HepG2 (cell line): ENCODE data around the gene ADCY7. TPM values are rescaled to one million over a fixed set of nuclear protein-coding genes. Genes with fewer than 3 reads are reported as not detected.

Experiments used
- BCL6 ChIP-seq: IDR thresholded peaks from 2 replicates; pipeline ENCODE4 v1.6.1; 2016; ENCODE audit warnings: missing genetic modification reagents, missing compliant biosample characterization
- CBX2 ChIP-seq, 2 experiments: fragments of 200-600 bp in 1 of 2; sonication (generic); formaldehyde crosslinking in 1 of 2; IDR thresholded peaks; 2 replicates each; pipeline versions ENCODE4 v1.7.0 to v1.8.1; 2018 to 2022; ENCODE audit warnings: low read depth in 2 of 2, low read length in 1 of 2, mild to moderate bottlenecking in 1 of 2, missing genetic modification reagents in 1 of 2
- CTCF ChIP-seq: sonication (generic); formaldehyde crosslinking; IDR thresholded peaks from 2 replicates; pipeline ENCODE4 v1.5.0; 2020; ENCODE audit warnings: mild to moderate bottlenecking, missing genetic modification reagents, moderate library complexity
- HNF4G ChIP-seq, 2 experiments: sonication (generic) in 1 of 2; formaldehyde crosslinking in 1 of 2; IDR thresholded peaks; 2 replicates each; pipeline versions ENCODE4 v1.4.0 to v1.6.1; 2011 to 2020; ENCODE audit warnings: borderline replicate concordance in 2 of 2, low read depth in 2 of 2, mild to moderate bottlenecking in 2 of 2, low read length in 1 of 2, missing genetic modification reagents in 1 of 2, moderate library complexity in 1 of 2
- KLF13 ChIP-seq: sonication (generic); formaldehyde crosslinking; IDR thresholded peaks from 2 replicates; pipeline ENCODE4 v1.4.0; 2020; ENCODE audit warnings: mild to moderate bottlenecking, missing genetic modification reagents
- KLF6 ChIP-seq: IDR thresholded peaks from 2 replicates; pipeline ENCODE4 v1.8.0; 2016; ENCODE audit warnings: missing biosample characterization, missing genetic modification reagents
- MAX ChIP-seq: IDR thresholded peaks from 2 replicates; pipeline ENCODE4 v1.6.1; 2012; ENCODE audit warnings: inconsistent platforms
- NAIF1 ChIP-seq: sonication (generic); formaldehyde crosslinking; IDR thresholded peaks from 2 replicates; pipeline ENCODE4 v1.5.0; 2020; ENCODE audit warnings: mild to moderate bottlenecking, missing genetic modification reagents, borderline replicate concordance
- NR2F6 ChIP-seq, 2 experiments: IDR thresholded peaks; 2 replicates each; pipeline ENCODE4 v1.6.1; 2016; ENCODE audit warnings: antibody characterized with exemption in 1 of 2, mild to moderate bottlenecking in 1 of 2
- POGK ChIP-seq: sonication (generic); formaldehyde crosslinking; conservative IDR thresholded peaks from 2 replicates; pipeline ENCODE4 v1.8.0; 2022; ENCODE audit warnings: mild to moderate bottlenecking, moderate library complexity, missing genetic modification reagents
- POLR2AphosphoS2 ChIP-seq: IDR thresholded peaks from 2 replicates; pipeline ENCODE4 v1.6.1; 2011; ENCODE audit warnings: low read depth, low read length, improper control_type of control experiment
- TARDBP ChIP-seq: sonication (generic); formaldehyde crosslinking; IDR thresholded peaks from 2 replicates; pipeline ENCODE4 v1.8.0; 2022; ENCODE audit warnings: mild to moderate bottlenecking, missing genetic modification reagents
- ZBTB49 ChIP-seq: sonication (generic); formaldehyde crosslinking; IDR thresholded peaks from 2 replicates; pipeline ENCODE4 v1.4.0; 2020; ENCODE audit warnings: missing genetic modification reagents, borderline replicate concordance
- ZNF10 ChIP-seq: sonication (generic); formaldehyde crosslinking; IDR thresholded peaks from 2 replicates; pipeline ENCODE4 v1.4.0; 2020; ENCODE audit warnings: mild to moderate bottlenecking, low read depth, missing genetic modification reagents, borderline replicate concordance
- ZNF12 ChIP-seq: sonication (generic); formaldehyde crosslinking; IDR thresholded peaks from 2 replicates; pipeline ENCODE4 v1.5.0; 2020; ENCODE audit warnings: missing genetic modification reagents
- ZNF18 ChIP-seq: sonication (generic); formaldehyde crosslinking; IDR thresholded peaks from 2 replicates; pipeline ENCODE4 v1.8.0; 2022; ENCODE audit warnings: mild to moderate bottlenecking, missing genetic modification reagents; ENCODE audit not compliant: insufficient replicate concordance
- ZNF30 ChIP-seq: sonication (generic); formaldehyde crosslinking; IDR thresholded peaks from 2 replicates; pipeline ENCODE4 v1.5.0; 2020; ENCODE audit warnings: mild to moderate bottlenecking, missing genetic modification reagents
- ZNF317 ChIP-seq: sonication (generic); formaldehyde crosslinking; IDR thresholded peaks from 2 replicates; pipeline ENCODE4 v1.5.0; 2020; ENCODE audit warnings: mild to moderate bottlenecking, missing genetic modification reagents
- ZNF335 ChIP-seq: sonication (generic); formaldehyde crosslinking; IDR thresholded peaks from 2 replicates; pipeline ENCODE4 v1.4.0; 2020; ENCODE audit warnings: missing genetic modification reagents
- ZNF629 ChIP-seq: sonication (generic); formaldehyde crosslinking; conservative IDR thresholded peaks from 2 replicates; pipeline ENCODE4 v1.5.0; 2020; ENCODE audit warnings: missing genetic modification reagents
- ZNF768 ChIP-seq: sonication (generic); formaldehyde crosslinking; IDR thresholded peaks from 2 replicates; pipeline ENCODE4 v1.4.0; 2020; ENCODE audit warnings: missing genetic modification reagents
- polyA plus RNA-seq, 8 experiments: library from polyadenylated mRNA; depleted of rRNA in 3 of 8; stranded (reverse) in 7 of 8; unstranded in 1 of 8; fragments of >200 nt; fragmentation: Illumina TruSeq in 4 of 8; extraction: Trizol in 4 of 8; gene quantifications; 2 replicates each; pipeline versions ENCODE4 v1.2.1 to v1.2.3, GENCODE V29; 2011 to 2016; ENCODE audit warnings: low read depth in 4 of 8, missing spikeins in 1 of 8, mixed read lengths in 1 of 8; ENCODE audit not compliant: insufficient read depth in 1 of 8
- total RNA-seq, 5 experiments: library from RNA; depleted of rRNA; stranded (reverse); fragments of >200 nt; fragmentation: Illumina TruSeq; extraction: Trizol; gene quantifications; 2 replicates each; pipeline ENCODE4 v1.2.3, GENCODE V29; 2016; ENCODE audit warnings: low read depth in 1 of 5

ADCY7 gene
- total and polyA plus RNA-seq, 2 of the 13 experiments (the other 11 are each of a cell fraction or from before 2014, with no cell fraction given) = 2.2 to 4.3 TPM

GRCh38 chr16:50282955-50283631 lies 16.7 kb downstream of the ADCY7 start (continued):
- TF ChIP-seq ZNF629 = peak; percentile 16; the same call in 1 of the 2 replicates
- no peak for TF ChIP-seq ZNF18 (CRISPR knock-in tag)
- peak; percentile 43; the same call in 1 of the 2 replicates for TF ChIP-seq BCL6 (CRISPR knock-in tag)
- TF ChIP-seq CTCF (CRISPR knock-in tag) = no peak
- no peak for TF ChIP-seq ZNF10 (CRISPR knock-in tag)
- TF ChIP-seq CBX2 (IDR thresholded peaks at IDR 0.05; ENCODE audit: low read depth, low read length) = no peak
- no peak for TF ChIP-seq CBX2 (CRISPR knock-in tag; IDR thresholded peaks at IDR 0.05; ENCODE audit: low read depth)
- peak; percentile 89 for TF ChIP-seq NR2F6 (IDR thresholded peaks at IDR 0.05)
- TF ChIP-seq NR2F6 (CRISPR knock-in tag; IDR thresholded peaks at IDR 0.05) = peak; percentile 88
- TF ChIP-seq KLF13 (CRISPR knock-in tag) = no peak
- TF ChIP-seq KLF6 (CRISPR knock-in tag) = no peak
- no peak for TF ChIP-seq ZBTB49
- no peak for TF ChIP-seq ZNF335 (CRISPR knock-in tag)
- no peak for TF ChIP-seq ZNF30
- TF ChIP-seq ZNF317 (CRISPR knock-in tag) = no peak
- TF ChIP-seq POLR2AphosphoS2 = no peak
- TF ChIP-seq MAX = peak; percentile 74; the same call in 1 of the 2 replicates
- TF ChIP-seq POGK (CRISPR knock-in tag) = peak; percentile 77; the same call in 1 of the 2 replicates
- 0 out of 2 replicates have a peak, but pooled peaks have one; percentile 62 for TF ChIP-seq ZNF12 (CRISPR knock-in tag)
- TF ChIP-seq ZNF768 = no peak
- no peak for TF ChIP-seq NAIF1 (CRISPR knock-in tag)
- TF ChIP-seq HNF4G (IDR thresholded peaks at IDR 0.05; ENCODE audit: borderline replicate concordance, low read depth, low read length) = peak; percentile 91
- TF ChIP-seq HNF4G (CRISPR knock-in tag; IDR thresholded peaks at IDR 0.05; ENCODE audit: borderline replicate concordance, low read depth) = peak; percentile 65; the same call in 1 of the 2 replicates
- no peak; the same call in 1 of the 2 replicates for TF ChIP-seq TARDBP (CRISPR knock-in tag)
